ENCODE measurements around the gene C2CD3. TPM values are rescaled to one million over a fixed set of nuclear protein-coding genes. Genes with fewer than 3 reads are reported as not detected.
A peak's percentile ranks its signal among the peaks of the same experiment; 100 is the strongest.

Gene C2CD3
- total and polyA plus RNA-seq, 10 of the 15 experiments (the other 5 are each of a cell fraction or from before 2014, with no cell fraction given) = 2.3 to 24.0 (median 16.3) TPM

DNA sequence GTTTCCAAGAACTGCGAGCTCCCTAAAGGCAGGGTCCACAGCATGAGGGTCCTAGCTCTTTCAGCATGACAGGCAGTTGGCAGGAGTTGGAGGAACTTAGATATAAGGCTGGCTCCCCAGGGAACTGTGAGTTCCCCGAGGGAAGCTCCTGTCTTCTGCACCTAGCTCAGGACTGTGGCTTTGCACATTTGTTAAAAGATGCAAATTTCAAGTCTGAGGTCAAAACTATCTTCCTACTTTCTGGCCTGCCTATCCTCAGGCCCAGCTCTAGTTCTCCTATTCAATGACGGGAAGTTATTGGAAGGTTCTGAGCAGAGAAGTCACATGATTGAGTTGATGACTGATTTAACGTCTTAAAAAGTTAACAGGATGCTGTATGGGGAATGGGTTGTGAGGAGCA lies 150.3 kb downstream of the C2CD3 start (continued):
- TF ChIP-seq, protein P1, sequence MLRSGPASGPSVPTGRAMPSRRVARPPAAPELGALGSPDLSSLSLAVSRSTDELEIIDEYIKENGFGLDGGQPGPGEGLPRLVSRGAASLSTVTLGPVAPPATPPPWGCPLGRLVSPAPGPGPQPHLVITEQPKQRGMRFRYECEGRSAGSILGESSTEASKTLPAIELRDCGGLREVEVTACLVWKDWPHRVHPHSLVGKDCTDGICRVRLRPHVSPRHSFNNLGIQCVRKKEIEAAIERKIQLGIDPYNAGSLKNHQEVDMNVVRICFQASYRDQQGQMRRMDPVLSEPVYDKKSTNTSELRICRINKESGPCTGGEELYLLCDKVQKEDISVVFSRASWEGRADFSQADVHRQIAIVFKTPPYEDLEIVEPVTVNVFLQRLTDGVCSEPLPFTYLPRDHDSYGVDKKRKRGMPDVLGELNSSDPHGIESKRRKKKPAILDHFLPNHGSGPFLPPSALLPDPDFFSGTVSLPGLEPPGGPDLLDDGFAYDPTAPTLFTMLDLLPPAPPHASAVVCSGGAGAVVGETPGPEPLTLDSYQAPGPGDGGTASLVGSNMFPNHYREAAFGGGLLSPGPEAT (IDR thresholded peaks at IDR 0.05; ENCODE audit: low read depth) = 0 out of 2 replicates have a peak, but pooled peaks have one; percentile 56
- TF ChIP-seq SPI1 (IDR thresholded peaks at IDR 0.05; ENCODE audit: borderline replicate concordance, insufficient read depth, low read depth, low read length) = 0 out of 2 replicates have a peak, but pooled peaks have one; percentile 4
- TF ChIP-seq EZH2 (IDR thresholded peaks at IDR 0.05; ENCODE audit: borderline replicate concordance, control insufficient read depth, low read depth, low read length) = no peak
- TF ChIP-seq ATF7 (IDR thresholded peaks at IDR 0.05; ENCODE audit: low read depth) = no peak
- no peak for TF ChIP-seq ZNF384 (IDR thresholded peaks at IDR 0.05; ENCODE audit: borderline replicate concordance, low read depth, low read length)
- TF ChIP-seq NR2C1 (IDR thresholded peaks at IDR 0.05) = no peak
- 0 out of 2 replicates have a peak, but pooled peaks have one; percentile 44 for TF ChIP-seq NBN (IDR thresholded peaks at IDR 0.05)
- TF ChIP-seq HCFC1 (IDR thresholded peaks at IDR 0.05; ENCODE audit: low read length) = no peak
- TF ChIP-seq EED (IDR thresholded peaks at IDR 0.05; ENCODE audit: low read depth) = peak; percentile 20; the same call in 1 of the 2 replicates
- TF ChIP-seq IRF4 (IDR thresholded peaks at IDR 0.05; ENCODE audit: low read depth, low read length) = no peak
- TF ChIP-seq, protein P2, sequence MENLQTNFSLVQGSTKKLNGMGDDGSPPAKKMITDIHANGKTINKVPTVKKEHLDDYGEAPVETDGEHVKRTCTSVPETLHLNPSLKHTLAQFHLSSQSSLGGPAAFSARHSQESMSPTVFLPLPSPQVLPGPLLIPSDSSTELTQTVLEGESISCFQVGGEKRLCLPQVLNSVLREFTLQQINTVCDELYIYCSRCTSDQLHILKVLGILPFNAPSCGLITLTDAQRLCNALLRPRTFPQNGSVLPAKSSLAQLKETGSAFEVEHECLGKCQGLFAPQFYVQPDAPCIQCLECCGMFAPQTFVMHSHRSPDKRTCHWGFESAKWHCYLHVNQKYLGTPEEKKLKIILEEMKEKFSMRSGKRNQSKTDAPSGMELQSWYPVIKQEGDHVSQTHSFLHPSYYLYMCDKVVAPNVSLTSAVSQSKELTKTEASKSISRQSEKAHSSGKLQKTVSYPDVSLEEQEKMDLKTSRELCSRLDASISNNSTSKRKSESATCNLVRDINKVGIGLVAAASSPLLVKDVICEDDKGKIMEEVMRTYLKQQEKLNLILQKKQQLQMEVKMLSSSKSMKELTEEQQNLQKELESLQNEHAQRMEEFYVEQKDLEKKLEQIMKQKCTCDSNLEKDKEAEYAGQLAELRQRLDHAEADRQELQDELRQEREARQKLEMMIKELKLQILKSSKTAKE (IDR thresholded peaks at IDR 0.05; ENCODE audit: low read depth, poor library complexity, severe bottlenecking) = peak; percentile 18
- TF ChIP-seq, protein P3, sequence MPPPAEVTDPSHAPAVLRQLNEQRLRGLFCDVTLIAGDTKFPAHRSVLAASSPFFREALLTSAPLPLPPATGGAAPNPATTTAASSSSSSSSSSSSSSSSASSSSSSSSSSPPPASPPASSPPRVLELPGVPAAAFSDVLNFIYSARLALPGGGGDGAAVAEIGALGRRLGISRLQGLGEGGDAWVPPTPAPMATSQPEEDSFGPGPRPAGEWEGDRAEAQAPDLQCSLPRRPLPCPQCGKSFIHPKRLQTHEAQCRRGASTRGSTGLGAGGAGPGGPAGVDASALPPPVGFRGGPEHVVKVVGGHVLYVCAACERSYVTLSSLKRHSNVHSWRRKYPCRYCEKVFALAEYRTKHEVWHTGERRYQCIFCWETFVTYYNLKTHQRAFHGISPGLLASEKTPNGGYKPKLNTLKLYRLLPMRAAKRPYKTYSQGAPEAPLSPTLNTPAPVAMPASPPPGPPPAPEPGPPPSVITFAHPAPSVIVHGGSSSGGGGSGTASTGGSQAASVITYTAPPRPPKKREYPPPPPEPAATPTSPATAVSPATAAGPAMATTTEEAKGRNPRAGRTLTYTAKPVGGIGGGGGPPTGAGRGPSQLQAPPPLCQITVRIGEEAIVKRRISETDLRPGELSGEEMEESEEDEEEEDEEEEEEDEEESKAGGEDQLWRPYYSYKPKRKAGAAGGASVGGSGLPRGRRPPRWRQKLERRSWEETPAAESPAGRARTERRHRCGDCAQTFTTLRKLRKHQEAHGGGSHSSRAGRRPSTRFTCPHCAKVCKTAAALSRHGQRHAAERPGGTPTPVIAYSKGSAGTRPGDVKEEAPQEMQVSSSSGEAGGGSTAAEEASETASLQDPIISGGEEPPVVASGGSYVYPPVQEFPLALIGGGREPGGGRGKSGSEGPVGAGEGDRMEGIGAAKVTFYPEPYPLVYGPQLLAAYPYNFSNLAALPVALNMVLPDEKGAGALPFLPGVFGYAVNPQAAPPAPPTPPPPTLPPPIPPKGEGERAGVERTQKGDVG (CRISPR knock-in tag; IDR thresholded peaks at IDR 0.05) = no peak
